GM19099 (cell line): ENCODE data around the gene CDH24.
A peak's percentile ranks its signal among the peaks of the same experiment; 100 is the strongest.

Source experiments
- POLR2A ChIP-seq: IDR thresholded peaks from 3 replicates; pipeline ENCODE4 v1.6.1; 2011; ENCODE audit warnings: low read depth; ENCODE audit not compliant: insufficient read length; ENCODE audit errors: extremely low read depth

CDH24 gene

DNA sequence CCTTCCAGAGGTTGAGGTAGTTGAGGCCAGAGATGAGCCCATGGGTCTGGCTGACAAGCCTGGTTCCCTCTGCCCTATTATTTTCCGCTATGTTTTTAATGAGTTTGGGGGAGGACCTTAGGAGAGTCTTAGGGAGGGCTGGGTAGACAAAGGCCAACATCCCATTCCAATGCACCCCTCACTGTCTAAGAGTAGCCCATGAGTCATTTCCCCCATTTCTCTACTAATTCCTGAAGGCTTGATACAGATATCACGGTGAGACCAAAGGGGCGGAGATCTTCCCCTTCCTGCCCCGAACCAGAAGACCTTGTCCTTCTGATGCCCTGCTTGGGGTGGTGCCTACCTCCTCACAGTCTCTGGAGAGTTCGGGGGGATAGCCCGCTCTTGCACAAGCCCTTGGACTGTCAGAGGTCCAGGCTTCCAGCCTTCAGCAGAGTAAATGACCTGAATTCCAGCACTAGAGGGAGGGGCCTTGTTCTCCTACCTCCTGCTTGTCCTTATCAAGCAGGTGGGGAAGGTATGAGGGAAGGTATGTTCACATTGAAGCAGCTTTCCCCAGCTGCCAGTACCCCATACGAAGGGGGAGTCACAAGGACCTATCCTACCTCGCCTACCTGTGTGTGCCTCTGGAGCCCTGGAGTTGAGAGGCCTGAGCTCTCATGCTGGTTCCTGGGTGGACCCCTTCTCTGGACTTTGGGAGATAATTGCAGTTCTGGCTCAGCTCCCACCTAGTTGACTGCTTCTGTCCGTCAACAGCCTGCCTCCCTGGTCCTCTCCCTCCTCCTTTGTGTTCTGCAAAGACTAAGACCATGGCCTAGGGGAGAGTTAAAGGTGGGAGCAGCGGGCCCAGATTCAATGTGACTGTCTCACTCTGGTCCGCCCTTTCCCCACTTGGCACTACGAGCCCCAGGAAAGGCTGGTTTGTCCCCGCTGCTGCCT, 11.6 kb downstream of the CDH24 start:
- no peak for TF ChIP-seq POLR2A

GRCh38 chr14:23044840-23045239, 12.5 kb downstream of the CDH24 start:
- no peak for TF ChIP-seq POLR2A

DNA sequence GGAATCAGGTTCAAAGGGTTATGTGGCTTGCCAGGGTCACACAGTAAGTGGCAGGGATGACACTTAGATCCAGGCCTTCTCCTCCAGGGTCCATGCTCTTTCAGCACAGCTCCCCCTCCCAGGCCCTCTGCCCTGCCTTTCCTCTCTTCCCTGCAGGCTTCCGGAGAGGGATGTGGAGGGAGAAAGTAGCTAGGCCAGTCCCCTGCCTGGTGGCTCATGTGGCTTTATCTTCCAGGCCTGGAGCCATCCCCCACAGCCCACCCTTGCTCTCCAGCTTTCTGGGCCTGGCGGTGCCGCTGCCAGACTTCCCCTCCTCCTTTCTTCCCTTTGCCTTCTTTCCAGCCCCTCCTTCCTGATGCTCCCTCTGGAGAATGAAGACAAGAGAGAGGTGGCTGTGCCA, 13.6 kb downstream of the CDH24 start:
- TF ChIP-seq POLR2A: no peak

GRCh38 chr14:23043145-23043544, 14.2 kb downstream of the CDH24 start:
- TF ChIP-seq POLR2A: no peak

DNA sequence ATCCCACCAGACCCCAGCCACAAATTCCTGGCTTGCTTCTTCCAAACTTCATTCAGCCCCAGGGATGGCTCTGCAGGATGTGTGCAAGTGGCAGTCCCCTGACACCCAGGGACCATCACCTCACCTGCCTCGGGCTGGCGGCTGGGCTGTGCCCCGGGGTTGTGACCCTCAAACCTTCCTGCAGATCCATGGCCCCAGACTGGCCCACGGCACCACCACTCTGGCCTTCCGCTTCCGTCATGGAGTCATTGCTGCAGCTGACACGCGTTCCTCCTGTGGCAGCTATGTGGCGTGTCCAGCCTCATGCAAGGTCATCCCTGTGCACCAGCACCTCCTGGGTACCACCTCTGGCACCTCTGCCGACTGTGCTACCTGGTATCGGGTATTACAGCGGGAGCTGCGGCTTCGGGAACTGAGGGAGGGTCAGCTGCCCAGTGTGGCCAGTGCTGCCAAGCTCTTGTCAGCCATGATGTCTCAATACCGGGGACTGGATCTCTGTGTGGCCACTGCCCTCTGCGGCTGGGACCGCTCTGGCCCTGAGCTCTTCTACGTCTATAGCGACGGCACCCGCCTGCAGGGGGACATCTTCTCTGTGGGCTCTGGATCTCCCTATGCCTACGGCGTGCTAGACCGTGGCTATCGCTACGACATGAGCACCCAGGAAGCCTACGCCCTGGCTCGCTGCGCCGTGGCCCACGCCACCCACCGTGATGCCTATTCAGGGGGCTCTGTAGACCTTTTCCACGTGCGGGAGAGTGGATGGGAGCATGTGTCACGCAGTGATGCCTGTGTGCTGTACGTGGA, 15.0 kb downstream of the CDH24 start, which contains the start of gene PSMB11:
Gene PSMB11 (plus strand): TSS at position 51 of the 804 bp plus-strand sequence. CDS start 14 bp downstream, at position 65.
- TF ChIP-seq POLR2A: no peak

DNA sequence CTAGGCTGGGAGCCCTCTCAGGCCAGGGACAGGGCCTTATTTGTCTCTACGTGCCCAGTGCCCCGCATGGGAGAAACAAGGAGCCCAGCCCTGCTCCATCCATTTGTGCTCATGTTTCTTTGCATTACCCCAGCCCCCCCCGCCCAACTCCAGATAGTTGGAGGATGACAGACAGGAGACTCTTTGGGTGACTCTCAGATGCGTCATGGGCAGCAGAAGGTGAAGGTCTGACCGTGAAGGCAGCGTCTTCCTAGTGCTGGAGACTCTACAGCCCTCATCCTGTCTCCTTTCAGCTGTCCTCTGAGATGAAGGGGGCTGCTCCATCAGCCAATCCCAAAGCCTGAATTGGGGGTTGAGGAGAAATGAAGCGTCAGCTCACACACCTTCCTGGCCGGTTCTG, 15.6 kb downstream of the CDH24 start:
- no peak for TF ChIP-seq POLR2A

GRCh38 chr14:23040100-23040499, 17.2 kb downstream of the CDH24 start:
- no peak for TF ChIP-seq POLR2A

GRCh38 chr14:23035303-23036144, 21.8 kb downstream of the CDH24 start:
- TF ChIP-seq POLR2A: no peak

DNA sequence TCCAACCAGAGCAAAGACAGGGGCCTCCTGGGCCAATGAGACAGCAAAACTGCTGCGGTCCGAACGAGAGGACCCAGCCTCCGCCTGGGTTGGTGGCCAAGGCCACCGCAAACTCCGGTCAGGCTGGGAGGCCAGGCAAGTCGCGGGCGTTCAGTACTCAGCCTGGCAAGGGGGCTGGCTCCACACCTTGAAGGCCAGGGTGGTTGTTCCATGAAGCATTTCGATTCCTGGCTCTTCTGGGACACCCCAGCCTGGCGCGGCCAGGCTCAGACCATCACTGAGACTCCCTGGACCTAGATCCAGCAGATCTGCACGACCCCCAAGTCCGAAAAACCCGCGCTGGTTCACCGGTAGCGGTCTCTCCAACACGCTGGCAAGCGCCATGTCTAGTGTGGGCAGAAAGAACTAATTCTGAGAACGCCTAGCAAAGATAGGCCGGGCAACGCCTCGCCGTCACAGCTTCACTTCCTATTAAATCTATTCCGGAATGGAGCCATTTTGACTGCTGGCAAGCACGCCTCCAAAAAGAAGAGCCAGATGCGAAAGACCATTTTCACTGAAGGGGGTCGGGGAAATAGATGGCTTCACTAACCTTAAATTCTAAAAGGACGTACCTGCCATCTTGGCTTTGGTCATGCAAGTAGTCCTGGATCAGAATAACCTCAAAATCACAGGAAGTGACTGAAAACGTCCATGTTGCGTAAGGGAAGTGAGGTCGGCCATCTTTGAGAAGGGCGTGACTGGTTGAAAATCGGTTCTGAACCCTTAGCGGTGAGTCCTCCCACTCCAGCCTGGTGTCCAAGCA, 22.6 kb downstream of the CDH24 start, which contains the start of gene PSMB5:
Gene PSMB5 (minus strand): TSS at position 403 of the 805 bp plus-strand sequence. CDS start 19 bp downstream, at position 384.
- TF ChIP-seq POLR2A: peak; percentile 77

GRCh38 chr14:23033801-23034497, 23.4 kb downstream of the CDH24 start:
- TF ChIP-seq POLR2A: no peak

DNA sequence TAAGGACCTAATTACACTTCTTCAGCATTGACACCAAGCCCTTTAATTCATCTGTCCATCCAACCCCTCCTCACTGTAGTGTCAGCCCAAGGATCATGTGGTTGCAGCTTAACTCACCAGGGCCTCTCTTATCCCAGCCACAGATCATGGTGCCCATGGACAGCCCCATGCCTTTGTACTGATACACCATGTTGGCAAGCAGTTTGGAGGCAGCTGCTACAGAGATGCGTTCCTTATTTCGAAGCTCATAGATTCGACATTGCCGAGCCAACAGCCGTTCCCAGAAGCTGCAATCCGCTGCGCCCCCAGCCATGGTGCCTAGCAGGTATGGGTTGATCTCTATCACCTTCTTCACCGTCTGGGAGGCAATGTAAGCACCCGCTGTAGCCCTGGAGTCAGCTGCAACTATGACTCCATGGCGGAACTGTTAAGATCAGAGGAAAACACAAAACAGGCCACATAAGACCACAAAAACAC, 24.0 kb downstream of the CDH24 start:
- no peak for TF ChIP-seq POLR2A

DNA sequence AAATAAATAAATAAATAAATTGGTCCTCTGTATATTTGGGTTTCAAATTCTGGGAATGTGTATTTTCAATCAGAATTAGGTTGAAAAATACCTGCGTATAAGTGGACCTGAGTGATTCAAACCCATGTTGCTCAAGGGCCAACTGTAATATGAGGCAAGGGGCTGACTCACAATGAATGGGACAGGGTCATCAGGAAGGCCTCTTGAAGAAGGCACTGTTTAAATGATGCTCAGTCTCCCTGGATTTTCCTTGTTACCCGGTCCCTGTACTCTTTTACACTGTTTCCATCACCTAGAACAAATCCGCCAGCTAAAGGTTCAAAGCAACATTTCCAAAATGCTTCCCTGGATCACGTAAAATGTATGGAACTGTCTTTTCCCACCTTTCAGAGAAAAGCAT, 26.4 kb downstream of the CDH24 start:
- TF ChIP-seq POLR2A: no peak

DNA sequence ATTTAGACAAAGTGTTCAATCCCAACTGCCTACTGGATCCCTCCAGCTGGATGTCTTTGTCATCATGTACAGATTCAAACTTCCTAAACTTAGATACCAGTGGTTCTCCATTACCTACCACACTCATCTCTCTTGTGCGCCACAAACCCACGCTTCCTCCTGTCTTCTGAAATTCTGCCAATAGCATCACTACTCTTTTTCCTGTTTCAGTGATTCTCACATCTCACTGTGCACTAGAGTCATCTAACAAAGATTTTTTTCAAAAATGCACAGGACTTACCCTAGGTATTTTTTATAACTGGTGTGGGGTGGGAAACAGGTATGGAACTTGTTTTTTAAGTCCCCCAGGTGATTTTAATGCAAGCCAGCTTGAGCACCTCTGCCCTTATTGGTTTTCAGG, 28.5 kb downstream of the CDH24 start:
- no peak for TF ChIP-seq POLR2A
